GM21737 (cell line): ENCODE results near the gene CGA.
"Not testable (repeated sequence)": the region's sequence is repeated elsewhere in the genome, so short reads cannot be mapped to it uniquely, and the experiment has no call there.

ENCODE experiments used
- ATAC-seq: cut with Tn5 transposase; IDR thresholded peaks from one replicate; pipeline ENCODE4 v1.9.1; 2021; ENCODE audit warnings: mild to moderate bottlenecking, moderate library complexity; ENCODE audit not compliant: unreplicated experiment

Gene CGA

GRCh38 chr6:87095087-87095509 lies at the start of gene CGA:
Gene CGA, minus strand, starts transcription at chr6:87095106. Its CDS starts 6,906 bp downstream, at chr6:87088200.
- ATAC-seq, result no peak

GRCh38 chr6:87139927-87140326 lies 45.0 kb upstream of the CGA start:
- not testable (repeated sequence) for ATAC-seq

DNA sequence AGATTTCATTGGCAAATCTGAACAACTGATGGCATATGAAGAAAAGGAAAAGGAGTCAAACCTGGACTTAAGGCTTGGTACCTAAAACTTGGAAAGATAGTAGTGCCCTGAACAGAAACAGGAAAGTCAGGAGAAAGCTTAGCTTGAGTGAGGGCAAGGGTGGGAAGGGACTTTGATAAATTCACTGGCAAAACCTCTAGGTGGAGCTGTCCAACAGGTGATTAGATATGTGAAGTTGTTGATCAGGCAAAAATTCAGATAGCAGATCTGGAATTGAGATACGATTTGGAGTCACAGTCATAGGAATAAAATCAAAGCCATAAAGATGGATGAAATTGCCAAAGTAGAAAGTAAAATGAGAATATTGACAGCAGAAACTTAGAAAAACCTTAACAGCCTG lies 44.3 kb upstream of the CGA start:
- ATAC-seq, result no peak

DNA sequence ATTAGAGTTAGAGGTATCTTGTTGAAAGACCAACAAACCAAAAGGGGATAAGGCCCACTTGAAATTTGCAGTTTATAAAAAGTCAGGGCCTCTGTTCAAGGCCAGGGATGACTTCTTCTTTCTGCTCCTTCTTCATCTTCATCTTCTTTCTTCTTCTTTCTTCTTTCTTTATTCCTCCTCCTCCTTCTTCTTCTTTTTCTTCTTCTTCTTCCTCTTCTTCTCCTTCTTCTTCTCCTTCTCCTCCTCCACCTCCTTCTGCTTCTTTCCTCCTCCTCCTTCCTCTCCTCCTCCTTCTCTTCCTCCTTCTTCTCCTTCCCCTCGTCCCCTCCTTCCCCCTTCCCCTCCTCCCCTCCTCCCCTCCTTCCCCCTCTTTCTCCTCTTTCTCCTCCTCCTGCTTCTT lies 42.1 kb upstream of the CGA start:
- ATAC-seq, result no peak

DNA sequence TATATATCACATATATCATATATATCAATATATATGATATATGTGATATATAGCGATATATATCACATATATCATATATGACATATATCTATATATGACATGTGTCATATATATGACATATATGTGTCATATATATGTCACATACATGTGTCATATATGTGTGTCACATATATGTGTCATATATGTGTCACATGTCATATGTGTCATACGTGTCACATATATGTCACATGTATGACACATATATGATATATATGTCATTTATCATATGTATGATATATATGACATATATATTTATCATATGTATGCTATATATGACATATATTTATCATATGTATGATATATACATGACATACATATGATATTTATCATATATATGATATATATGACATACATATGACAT lies 32.8 kb upstream of the CGA start:
- ATAC-seq, result no peak

DNA sequence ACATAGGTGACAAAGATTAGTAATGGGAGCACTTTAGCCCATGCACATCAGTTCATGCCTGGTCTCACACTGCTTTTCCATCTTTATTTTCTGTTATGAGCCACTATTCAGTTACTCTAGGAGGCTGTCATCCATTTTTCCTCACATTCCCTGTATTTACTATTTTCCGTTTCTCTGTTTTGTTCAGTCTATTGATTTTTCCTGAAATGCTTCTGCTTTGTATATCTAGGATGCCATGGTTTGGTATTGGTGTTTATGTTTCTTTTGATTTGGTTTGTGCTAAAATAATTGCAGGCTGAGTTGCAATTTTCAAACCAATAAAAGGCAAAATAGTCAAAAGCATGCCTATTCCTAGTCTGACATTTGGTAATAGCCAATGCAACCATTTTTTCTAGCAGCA lies 31.6 kb upstream of the CGA start:
- no peak for ATAC-seq

GRCh38 chr6:87124074-87124473 lies 29.2 kb upstream of the CGA start:
- no peak for ATAC-seq

DNA sequence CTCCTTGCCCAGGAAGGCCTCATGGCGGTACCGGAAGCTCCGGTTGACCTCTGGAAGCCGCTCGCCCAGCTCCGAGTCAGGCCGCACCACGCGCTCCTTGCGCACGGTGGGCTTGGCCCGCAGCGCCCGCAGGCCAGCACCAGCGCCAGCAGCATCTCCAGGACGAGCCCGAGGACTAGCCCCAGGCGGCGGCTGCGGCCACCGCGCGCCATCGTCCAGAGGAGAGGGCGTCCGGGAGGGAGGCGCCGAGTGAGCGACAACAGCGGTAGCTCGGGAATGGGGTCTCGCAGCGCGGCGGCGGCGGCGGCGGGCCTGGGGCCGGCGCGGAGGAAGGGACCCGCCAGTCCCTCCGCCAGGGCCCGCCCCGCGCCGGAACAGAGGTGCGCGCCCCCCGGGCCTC lies 27.6 kb upstream of the CGA start:
- ATAC-seq, result no peak

DNA sequence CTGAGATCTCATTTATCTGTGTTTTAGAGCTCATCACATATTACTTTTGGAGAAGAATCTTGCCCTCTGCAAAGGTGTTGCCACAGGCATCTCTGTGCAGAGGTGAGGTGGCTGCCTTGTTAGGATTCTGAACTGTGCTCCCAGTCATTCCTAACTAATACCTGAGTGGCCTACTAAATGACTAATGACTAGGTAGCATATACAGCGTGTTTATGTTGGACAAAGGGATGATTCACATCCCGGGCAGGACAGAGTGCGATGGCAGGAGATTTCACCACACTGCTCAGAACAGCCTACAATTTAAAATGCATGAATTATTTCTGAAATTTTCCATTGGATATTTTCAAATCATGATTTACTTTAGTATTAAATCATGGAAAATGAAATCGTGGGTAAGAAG lies 23.1 kb upstream of the CGA start:
- ATAC-seq, result no peak

DNA sequence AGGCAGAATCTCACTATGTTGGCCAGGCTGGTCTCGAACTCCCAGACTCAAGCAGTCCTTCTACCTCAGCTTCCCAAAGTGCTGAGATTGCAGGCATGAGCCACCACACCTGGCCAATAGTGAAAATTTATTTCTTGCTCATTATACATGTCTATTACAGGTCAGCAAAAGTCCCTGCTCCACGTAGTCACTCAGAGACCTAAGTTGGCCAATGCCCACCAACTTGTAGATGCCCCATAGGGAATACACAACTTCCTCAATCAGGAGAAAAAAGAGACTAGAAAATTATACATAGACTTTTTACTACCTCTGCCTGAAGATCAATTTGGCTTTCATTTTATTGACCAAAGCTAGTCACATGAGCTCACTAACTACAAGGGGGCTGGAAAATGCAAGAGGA lies 22.0 kb upstream of the CGA start:
- no peak for ATAC-seq

GRCh38 chr6:87115402-87116135 lies 20.7 kb upstream of the CGA start:
- ATAC-seq, result peak; percentile 87

GRCh38 chr6:87110636-87111035 lies 15.7 kb upstream of the CGA start:
- no peak for ATAC-seq

GRCh38 chr6:87105823-87106222 lies 10.9 kb upstream of the CGA start:
- ATAC-seq, result no peak

GRCh38 chr6:87104667-87105066 lies 9.8 kb upstream of the CGA start:
- ATAC-seq, result no peak

GRCh38 chr6:87103977-87104601 lies 9.2 kb upstream of the CGA start:
- no peak for ATAC-seq

- ATAC-seq, result no peak
Observed at GRCh38 chr6:87102151-87102621, 7.3 kb upstream of the CGA start.

- no peak for ATAC-seq
Observed at GRCh38 chr6:87101067-87101466, 6.2 kb upstream of the CGA start.

GRCh38 chr6:87100216-87100615 lies 5.3 kb upstream of the CGA start:
- no peak for ATAC-seq

DNA sequence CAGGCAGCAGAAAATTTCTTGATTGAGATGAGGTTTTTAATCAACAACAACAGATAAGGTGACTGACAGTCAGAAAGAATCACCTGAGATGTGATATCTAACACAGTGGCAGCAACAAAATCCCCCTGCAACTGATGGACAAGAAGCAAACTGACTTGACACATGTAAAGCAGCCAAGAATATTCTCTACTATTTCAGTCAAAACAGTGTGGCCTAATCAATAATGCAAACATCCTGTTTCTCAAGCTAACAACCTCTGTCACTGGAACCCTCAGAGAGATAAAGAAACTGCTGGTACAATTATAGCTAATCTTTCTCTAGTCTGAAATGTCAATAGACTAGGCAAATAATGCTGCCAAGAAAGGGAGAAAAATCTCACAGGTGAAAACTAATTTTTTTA lies 4.6 kb upstream of the CGA start:
- no peak for ATAC-seq

- ATAC-seq, result no peak
Observed at GRCh38 chr6:87094576-87094975, 330 bp downstream of the CGA start.

DNA sequence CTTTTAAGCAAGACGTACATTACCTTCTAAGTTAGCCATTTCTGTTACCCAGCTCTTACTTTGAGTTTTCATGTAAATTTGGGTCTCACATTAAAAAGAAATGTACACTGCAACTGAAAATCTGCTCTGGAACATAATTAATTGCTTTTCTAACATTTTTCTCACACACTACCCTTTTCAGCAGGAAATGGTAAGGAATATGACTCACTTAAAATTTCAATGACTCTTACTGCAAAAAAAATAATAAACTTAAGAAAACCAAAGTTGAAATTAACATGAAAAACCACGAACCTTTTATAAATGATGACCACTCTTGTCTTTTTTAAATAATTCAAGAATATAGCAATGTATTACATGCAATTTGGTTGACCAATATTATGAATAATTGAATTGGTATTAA lies 1.3 kb downstream of the CGA start:
- no peak for ATAC-seq

- no peak for ATAC-seq
Observed at GRCh38 chr6:87093199-87093598, 1.7 kb downstream of the CGA start.

- ATAC-seq, result no peak
Observed at GRCh38 chr6:87092435-87092834, 2.5 kb downstream of the CGA start.
